NCI-H2107 treated with DMSO at 0.1 percent for 48 hours (cell line): ENCODE data around the gene SHF.

ENCODE experiments used
- DNase-seq: peaks from one replicate; lab custom pipeline; 2025; ENCODE audit not compliant: unreplicated experiment; lab: John Stamatoyannopoulos, UW

Gene SHF

DNA sequence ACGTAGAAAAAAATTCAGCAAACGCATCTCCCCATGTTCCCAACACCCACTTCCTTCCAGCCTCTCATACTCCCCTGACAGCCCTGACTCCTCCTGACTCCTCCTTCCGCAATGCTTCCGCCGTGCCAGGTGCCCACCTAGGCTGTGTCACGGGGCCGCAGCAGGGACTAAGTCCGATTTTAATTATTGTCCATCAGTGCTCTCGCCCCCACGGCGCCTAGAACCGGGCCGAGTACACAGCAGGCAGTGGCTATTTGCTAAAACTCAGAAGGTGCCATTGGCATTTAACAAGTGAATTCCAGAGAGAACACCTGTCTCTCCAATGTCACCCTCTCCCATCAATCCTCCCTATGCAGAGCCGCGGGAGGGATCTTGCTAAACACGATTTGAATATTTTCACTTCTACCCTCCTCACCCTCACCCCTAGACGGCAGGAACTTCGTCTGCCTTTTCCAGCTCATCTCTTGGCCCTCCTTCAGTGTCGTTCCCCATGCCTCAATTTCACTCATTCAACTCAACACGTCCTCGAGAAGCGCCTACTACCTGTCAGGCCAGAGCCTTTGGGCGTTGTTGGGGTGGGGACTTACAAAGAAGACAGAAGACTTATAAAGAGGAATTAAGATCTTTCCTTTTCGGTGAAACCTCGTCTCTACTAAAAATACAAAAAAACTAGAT is 11.5 kb upstream of the SHF start:
- DNase-seq, result peak; percentile 19

DNA sequence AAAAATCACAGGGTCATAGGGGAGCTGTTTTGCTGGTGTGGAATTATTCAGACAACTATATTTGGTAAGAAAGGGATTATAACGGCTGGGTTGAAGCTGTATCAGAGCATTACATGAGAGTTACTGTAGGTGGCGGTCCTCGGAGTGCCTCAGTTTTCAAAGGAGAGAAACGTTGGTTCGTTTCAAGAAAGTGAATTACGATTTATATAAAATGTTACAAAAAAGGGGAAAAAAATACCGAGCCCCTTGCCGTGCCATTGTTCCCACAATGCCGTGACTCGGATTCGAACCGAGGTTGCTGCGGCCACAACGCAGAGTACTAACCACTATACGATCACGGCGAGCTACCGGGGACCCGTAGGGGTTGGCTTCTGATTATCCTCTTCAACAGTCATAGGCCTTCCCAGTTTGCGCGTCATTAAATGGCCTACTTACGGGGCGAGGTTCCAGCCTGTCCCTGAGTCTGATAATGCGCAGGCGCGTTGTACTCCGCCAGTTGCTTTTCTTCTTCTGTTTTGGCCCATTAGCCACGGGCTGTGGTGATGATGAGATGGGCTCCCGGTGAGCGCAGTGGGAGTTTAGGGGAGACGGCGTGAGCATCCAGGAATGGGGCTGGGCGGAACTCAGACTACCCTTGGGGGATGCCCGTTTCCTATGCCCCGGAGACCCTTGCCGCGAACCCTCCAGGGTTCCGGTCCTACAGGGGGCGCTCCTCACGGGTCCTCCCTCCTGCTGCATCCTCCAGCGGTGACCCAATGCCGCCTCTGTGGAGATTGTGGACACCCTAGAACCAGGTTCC is 10.8 kb upstream of the SHF start:
- peak; percentile 89 for DNase-seq

DNA sequence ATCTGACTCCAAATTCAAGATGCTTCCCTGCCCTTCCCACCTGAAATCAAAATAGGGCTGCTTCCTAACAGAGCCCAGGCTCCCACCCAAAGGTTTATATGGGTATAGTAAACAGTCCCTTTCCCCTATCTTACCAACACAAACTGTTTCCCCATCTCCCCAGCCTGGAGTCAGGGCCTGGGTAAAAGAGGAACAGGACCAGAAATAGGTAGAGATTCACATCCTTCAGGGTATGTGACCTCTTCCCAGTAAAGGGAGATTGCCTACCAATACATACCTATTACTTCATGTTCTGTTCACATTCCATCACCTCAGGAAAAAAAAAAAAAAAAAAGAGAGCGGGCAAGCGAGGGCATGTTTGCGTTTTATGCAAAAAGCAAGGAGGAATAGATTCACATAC is 9.7 kb upstream of the SHF start:
- no peak for DNase-seq

DNA sequence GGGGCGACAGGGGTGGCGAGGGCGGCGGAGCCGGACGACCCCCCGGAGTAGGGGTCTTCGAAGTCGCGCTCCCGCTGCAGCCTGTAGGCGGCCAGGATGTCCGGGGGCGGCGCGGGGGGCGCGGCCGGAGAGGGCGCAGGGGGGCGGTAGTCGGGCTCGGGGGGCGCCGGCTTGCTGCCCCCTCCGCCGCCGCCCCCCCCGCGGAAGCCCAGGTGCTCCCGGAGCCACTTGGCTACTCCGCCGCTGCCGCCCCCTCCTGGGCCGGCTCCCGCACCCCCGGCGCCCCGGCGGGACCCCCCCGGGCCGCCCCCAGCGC is 230 bp downstream of the SHF start:
- no peak for DNase-seq

DNA sequence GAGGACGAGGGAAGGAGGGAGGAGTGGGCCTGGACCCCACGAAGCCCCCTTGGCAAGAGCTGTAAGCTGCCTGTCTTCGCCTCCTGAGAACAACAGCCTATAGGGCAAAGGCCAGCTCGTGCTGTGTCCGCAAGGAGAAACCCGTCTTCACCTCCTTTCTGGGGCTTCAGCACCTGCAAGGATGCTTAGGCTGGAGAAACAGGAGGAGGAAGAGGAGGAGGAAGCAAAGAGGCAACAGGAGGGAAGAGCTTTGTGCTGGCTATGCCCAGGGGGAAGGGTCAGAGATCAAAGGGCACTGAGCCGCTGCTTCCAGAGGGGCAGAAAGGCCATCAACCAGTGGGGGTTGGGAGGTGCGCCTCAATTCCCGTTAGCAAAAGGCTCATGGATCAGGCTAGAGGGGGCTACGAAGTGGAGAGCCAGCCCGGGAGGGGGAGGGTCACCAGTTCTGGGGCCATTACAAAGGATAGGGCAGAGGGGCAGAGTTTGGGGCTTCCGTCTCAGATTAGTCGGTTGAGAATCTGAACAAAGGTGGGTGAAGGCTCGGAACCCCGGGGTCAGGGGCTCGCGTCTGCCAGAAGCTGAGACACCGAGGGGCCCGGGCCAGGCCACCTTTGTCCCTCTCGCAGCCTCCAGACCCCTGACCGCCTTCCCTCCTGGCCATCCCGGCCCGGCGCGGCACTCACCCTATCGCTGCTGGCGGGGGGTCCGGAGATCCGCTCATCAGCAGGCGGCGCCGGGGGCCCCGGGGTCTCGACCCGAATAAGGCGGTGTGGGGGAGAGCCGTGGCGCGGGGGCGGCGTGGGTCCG is 792 bp downstream of the SHF start:
- DNase-seq, result no peak

DNA sequence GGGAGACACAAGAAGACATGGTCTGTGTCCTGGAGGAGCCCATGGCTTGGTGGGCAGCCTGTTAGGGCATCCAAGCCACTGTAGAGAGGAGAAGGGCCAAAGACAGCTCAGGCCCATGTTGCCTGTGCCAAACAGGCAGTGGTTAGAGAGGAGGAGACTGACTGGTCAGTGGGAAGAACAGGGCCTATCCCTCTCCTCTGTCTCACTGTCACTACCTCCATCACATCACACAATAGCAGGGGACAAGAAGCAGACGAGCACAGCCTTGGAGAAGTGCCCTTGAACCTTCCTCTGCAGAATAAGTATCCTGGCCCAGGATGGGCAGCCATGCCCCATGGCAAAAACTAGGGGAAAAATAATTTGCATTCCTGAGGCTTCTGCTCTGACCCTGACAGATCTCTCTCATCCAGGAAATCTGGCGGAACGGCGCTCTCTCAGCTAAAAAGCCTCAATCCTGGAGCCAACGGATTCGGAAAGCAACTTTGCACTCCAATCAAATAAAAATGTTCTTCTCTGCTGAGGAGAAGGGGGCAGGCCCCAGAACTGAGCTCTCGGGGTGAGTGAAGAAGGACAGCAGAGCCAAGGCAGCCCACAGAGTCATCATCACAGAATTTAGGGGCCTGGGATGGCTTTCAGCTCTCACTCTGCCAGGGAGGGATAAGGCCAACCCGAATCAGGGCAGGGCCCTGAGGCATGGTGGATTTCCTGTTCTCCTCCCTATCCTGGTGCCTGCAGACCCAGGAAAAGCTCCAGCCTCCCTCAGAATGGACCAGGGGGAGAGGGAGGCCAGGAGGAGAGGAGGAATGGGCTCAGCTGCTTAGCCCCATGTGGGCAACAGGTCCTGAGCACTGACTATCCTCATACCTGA is 1.6 kb downstream of the SHF start:
- no peak for DNase-seq

DNA sequence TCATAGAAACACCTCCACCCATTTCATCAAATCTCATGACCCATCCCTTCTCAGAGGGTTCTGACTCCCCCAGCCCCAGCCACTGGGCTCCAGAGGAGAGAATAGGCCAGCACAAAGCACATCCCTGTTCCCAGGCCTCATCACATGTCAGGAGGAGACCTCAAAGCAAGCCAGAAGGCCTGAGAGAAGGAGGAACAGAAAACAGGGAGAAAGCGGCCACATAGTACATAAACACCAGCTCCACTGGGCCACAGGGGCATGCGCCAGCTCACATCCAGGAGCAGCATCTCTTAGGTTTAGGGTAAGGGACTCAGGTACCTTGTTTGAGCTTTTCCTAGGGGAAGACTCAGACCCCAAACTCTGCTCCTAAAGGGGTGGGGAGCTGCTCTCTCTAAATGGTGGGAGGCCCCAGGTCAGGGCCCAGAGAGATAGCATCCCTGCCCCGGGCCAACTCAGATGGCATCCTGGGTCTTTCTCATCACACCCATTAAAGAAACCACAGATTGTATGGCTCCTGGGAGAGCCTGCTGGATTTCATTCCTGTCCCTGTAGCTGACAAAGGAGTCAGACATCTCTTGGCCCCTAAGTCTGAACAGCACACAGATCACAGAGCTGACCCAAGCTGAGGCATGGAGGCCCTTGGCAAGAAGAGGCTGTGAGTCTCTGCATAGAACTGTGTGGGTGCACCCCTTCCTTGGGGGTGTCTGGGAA is 2.5 kb downstream of the SHF start:
- no peak for DNase-seq

DNA sequence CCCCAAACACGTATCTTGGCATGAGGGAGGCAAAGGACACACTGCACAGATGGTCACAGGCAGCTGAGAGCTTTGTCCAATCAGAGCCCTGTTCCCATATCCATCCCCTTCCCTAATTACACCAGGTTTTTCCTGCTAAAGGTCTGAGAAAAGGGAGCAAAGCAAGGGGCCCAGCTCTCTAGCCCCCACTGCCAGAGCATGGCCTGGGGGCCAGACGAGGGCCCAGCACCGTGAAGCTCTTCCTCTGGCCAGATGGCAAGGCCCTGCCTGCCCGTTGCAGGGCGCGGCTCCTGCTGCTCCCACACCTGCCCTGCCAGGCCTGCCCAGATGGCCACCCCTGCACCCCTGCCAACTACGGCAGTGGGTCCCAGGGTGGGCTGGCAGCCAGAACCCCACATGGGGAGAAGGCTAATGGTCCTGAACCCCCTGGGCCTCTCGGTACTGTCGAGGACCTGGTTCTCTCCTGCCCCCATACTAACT is 3.2 kb downstream of the SHF start:
- DNase-seq, result no peak

DNA sequence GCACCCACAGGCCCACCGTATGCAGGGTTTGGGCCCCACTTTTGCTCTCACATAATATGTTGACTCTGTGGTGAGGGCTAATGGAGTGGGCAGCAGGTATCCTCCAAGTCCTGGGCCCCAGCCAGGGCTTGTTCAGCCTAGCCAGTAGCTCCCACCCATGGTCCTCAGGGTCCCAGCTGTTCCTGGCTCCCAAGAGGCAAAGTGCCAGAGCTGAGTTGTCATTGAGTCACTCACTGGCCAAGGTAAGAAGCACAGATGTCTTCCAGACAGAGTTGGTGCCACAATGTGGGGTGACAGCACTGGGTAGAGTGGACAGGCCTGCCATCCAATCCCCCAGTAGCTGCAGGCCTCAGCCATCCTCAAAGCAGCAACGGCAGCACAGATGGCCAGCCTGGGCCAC is 4.3 kb downstream of the SHF start:
- DNase-seq, result no peak

DNA sequence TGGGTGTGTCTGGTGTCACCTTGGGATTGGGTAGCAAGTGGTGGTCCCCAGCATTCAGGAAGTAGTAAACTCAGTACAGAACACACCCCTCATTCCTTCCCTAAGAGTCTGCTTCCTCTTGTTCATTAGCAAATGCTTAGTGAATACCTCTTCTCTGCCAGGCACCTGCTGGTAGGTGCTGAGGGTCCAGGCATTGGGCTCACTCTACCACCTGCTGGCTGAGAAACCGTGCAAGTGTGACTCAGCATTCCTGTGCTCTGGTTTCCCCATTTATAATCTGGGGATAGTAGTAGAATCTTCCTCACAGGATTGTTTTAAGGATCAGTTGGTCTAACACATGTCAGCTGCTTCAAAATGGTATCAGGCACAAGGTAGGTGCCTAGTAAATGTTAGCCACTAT is 4.8 kb downstream of the SHF start:
- no peak for DNase-seq

DNA sequence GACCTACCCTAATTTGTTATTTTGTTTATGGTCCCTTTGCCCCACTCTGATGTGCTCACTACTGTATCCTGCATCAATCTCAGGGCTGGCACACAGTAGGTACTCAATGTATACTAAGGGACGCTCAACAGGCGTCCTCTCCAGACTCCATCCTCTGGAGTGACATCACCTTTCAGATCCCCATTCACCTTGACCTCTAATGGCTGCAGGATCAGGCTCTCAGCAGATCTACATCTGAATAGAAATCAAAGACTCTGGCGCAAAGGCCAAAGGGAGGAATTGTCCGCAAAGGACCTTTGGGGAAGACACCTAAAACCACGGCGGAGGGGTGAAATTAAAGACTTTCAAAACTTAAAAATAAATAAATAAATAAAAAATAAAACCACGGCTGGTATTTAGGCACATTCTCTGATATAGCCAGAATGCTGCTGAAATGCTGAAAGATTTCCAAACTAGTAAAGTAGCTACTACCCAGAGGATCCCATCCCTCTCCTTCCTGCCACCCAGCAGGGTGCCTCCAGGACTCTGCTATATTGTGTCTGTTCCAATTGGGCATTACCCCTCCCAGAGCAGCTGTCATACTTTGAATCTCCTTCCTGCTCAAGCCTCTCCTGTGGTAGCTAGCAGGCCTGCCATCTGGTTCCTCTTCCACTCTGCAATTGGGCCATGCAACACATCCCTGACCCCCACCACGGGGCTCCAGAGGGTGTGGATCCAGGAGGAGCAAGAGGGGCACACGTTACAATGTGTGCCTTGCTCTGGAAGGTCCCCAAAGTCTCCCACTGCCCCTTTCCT is 6.1 kb downstream of the SHF start:
- no peak for DNase-seq

DNA sequence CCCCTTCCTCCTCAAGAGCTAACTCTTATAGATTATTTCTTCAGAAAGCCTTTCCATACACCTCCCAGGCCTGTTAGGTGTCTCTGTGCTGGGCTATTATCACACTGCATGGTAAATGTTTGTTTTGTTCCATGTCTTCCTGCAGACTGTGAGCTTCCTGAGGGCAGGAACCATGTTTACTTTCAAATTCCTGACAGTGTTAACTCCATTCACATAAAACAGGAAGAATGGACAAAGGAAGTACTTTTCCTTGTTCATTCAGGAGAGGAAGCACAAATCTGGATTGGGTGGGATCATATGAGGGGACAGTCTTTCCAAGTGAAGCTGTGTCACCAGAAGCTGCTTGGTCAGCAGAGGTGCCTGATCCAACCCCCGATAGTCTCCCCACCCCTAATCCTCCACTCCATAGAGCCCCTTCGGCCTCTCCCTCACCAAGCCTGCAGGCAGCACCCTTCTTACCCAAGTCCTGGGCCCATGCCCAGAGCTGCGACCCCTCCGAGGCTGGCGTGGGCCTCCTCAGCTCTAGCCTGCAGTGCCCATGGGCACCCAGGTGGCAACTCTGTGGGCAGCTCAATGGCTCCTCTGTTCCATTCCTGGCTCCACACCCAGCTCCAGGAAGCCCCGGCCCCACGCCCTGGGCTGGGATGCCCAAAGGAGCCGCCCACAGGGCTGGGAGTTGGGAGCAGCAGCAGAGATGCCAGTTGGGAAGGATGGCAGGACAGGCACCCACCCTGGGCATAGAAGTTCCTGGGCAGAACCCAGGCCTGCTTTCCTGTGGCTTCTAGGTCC is 6.9 kb downstream of the SHF start:
- DNase-seq, result no peak

DNA sequence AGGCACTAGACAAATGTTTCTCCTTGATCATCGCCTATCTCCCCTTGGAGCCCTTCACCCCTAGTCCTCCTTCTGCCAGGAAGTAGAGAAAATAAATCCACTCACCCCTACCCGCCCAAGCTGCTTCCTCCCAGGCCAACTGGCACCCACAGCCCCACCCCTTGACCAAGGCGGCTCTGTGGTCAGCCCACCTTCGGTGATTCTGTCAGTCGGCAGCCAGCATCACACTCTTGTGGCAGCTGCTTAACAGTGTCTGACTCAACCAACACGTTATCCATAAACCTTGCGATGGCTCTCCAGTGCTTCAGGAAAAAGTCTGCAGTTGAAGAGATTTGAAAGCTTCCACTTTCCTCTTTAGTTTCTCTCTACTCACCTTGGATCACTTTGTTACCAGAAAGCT is 7.6 kb downstream of the SHF start:
- no peak for DNase-seq

DNA sequence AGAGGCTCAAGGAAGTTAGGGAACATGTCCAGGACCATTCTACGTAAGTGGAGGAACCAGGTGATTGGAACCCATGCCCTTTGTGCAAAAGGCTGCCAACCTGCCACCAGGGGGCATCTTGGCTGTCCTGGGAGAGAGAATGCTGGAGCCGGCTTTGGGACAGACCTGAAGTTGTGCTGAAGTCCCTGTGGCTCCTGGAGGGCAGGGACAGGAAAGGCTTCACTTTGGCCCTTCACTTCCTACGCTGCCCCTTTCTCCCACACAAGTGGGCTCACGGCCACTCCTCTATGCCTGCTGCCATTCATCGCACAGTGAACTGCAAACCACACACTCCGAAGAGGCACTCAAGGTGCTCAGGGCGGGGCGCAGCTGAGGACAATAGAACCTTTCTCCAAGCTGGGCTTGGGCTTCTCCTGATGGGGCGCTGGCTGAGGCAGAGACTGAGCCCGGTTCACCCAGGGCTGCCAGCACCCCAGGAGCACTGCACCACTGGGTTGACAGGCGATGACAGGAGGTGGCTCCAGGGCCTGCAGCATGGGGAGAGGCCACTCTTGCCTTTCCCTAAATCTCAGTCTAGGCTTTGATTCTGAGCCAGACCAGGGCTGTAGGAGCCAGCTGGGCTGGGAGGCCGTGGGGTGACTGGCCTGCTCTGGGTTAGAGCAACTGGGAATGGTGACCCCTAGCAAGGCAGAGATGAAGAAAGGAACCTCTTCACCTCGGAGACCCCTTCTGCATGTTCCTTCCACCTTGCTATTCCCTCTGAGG is 8.4 kb downstream of the SHF start:
- peak; percentile 21 for DNase-seq

DNA sequence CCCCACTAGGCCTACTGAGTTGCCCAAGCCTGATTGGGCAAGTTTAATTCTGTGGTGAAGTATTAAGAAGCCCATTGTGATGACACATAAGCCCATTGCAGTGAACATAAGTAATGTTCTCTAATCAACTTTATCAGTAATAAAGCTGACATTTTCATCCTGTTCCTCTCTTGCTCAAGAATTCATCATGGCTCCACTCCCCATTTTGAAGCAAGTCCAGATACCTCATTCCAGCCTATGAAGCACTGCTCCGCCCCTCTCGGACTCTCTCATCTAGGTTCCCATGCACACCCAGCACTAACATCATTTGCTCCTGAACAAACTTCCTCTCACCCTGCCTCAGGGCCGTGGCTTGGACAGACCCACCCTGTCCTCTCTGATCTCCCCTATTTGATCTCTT is 10.5 kb downstream of the SHF start:
- no peak for DNase-seq

DNA sequence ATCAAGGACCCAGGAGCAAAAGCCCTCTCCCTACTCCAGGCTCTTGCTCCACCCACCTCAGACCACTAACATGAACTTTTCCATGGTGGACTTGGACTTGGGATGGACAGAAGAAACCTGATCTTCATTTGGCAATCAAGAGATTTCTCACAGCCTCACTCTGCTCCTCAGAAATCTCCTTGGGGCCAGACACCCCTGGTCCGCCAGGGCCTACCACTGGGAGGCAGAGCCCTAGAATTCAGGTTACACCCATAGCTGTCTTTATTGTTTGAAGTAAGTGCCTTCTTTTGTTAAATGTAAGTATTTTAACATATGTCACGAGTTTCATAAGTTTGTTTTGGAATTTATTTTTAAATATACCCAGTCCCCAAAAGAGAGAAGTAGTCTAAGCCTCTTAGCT is 13.2 kb downstream of the SHF start:
- no peak for DNase-seq

DNA sequence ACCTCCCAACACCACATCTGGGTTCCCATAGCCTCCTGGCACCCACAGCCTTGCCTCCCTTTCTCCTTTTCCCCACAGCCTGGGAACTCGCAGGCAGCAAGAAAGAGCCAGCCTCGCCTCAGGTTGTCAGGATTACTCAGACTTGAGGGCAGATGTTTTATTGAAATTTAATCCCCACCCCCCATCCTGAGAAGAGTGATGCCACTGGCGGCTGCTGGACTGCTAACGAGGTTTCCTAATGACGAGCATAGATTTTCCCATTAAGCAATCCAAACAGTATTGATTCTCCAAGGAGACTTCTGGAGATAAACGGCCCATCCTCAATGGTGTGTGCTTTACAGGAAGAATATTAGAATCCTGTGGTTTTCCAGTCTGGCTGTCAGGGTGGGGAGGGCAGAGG is 13.7 kb downstream of the SHF start:
- DNase-seq, result no peak

DNA sequence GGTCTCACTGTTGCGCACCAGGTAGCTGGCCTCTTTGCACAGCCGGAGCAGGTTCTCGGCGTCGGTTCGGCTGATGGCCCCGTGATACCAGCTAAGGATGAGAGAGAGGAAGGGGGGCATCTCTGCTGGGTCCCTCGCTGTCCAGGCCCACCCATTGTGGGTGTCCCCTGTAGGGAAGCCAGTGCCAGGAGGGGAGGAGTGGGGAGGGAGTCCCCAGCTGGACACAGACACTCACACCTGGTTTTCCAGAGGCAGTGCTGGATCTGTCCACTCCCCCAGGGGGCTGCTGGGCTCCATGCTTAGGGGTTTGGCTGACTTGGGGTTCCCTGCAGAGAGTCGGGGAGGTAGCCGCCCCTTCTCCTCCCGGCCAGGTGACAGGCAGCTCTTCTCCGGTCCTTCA is 15.9 kb downstream of the SHF start:
- DNase-seq, result no peak
